PC-3 (cell line): ENCODE results near the gene RPS6KA3. TPM values are rescaled to one million over a fixed set of nuclear protein-coding genes. Genes with fewer than 3 reads are reported as not detected.

Experiments used
- ATAC-seq: fragments of 200-7000 bp; cut with Tn5 transposase; 2 replicates; pipeline ENCODE4 v1.9.1; 2020; ENCODE audit warnings: mild to moderate bottlenecking, moderate library complexity
- BruUV-seq: library from RNA; stranded (reverse); fragments of 400-500 nt; replicated peaks from 2 replicates; lab custom pipeline; 2021; lab: Mats Ljungman, UMichigan
- CTCF ChIA-PET: fragments of 300-600 bp; sonication (Branson Sonifier 250); formaldehyde crosslinking; loops from one replicate; lab custom pipeline; 2022; ENCODE audit warnings: antibody characterized with exemption; lab: Charles Lee
- POLR2A ChIA-PET: fragments of 300-600 bp; sonication (Branson Sonifier 250); formaldehyde crosslinking; loops from one replicate; lab custom pipeline; 2022; ENCODE audit warnings: antibody characterized with exemption; ENCODE audit not compliant: unreplicated experiment; lab: Charles Lee
- DNase-seq: peaks from one replicate; pipeline ENCODE4 v3.0.0-alpha.2; 2015
- H2AFZ ChIP-seq: fragments of 300-600 bp; sonication (generic); 2 replicates; pipeline ENCODE4 v1.6.0; 2016; ENCODE audit warnings: antibody characterized with exemption, low read length
- H3F3A ChIP-seq: fragments of 300-600 bp; sonication (generic); one replicate; pipeline ENCODE4 v1.6.0; 2017; ENCODE audit warnings: antibody characterized with exemption, low read length, control low read depth, mild to moderate bottlenecking; ENCODE audit not compliant: unreplicated experiment
- H3K27ac ChIP-seq: fragments of 300-600 bp; sonication (generic); 2 replicates; pipeline ENCODE4 v1.5.1; 2016; ENCODE audit warnings: mild to moderate bottlenecking, low read length
- H3K27me3 ChIP-seq: fragments of 300-600 bp; sonication (generic); 2 replicates; pipeline ENCODE4 v1.6.1; 2016; ENCODE audit warnings: low read length, mixed read lengths
- H3K36me3 ChIP-seq: fragments of 300-600 bp; sonication (generic); 2 replicates; pipeline ENCODE4 v1.6.1; 2016; ENCODE audit warnings: low read depth, mixed run types, low read length, mixed read lengths
- H3K4me1 ChIP-seq: fragments of 300-600 bp; sonication (generic); 2 replicates; pipeline ENCODE4 v1.5.1; 2016; ENCODE audit warnings: low read length; ENCODE audit not compliant: insufficient read depth
- H3K4me2 ChIP-seq: fragments of 300-600 bp; sonication (generic); 2 replicates; pipeline ENCODE4 v1.6.0; 2016; ENCODE audit warnings: low read length
- H3K4me3 ChIP-seq: fragments of 300-600 bp; sonication (generic); 2 replicates; pipeline ENCODE4 v1.5.1; 2016; ENCODE audit warnings: mild to moderate bottlenecking, low read length, mixed read lengths
- H3K79me2 ChIP-seq: fragments of 300-600 bp; sonication (generic); 2 replicates; pipeline ENCODE4 v1.6.1; 2017; ENCODE audit warnings: low read length, mixed read lengths
- H3K9ac ChIP-seq: fragments of 300-600 bp; sonication (generic); 2 replicates; pipeline ENCODE4 v1.6.0; 2016; ENCODE audit warnings: mild to moderate bottlenecking, low read length
- H3K9me2 ChIP-seq: fragments of 300-600 bp; sonication (generic); replicated peaks from 2 replicates; pipeline ENCODE4 v1.6.1; 2016; ENCODE audit warnings: mixed run types, low read length, mixed read lengths
- H3K9me3 ChIP-seq: fragments of 300-600 bp; sonication (generic); 2 replicates; pipeline ENCODE4 v1.6.1; 2016; ENCODE audit warnings: low read length, mixed read lengths
- H4K20me1 ChIP-seq: fragments of 300-600 bp; sonication (generic); 2 replicates; pipeline ENCODE4 v1.6.1; 2016; ENCODE audit warnings: low read length, mixed read lengths
- CTCF ChIP-seq: fragments of 300-600 bp; sonication (generic); conservative IDR thresholded peaks from 2 replicates; pipeline ENCODE4 v1.5.1; 2017; ENCODE audit warnings: antibody characterized with exemption, low read depth, mild to moderate bottlenecking, low read length
- EZH2 ChIP-seq: fragments of 300-600 bp; sonication (generic); IDR thresholded peaks from one replicate; pipeline ENCODE4 v1.6.1; 2017; ENCODE audit warnings: antibody characterized with exemption, mild to moderate bottlenecking, low read length; ENCODE audit not compliant: unreplicated experiment
- EZH2phosphoT487 ChIP-seq: fragments of 300-600 bp; sonication (generic); IDR thresholded peaks from 2 replicates; pipeline ENCODE4 v1.6.1; 2018; ENCODE audit warnings: mild to moderate bottlenecking, antibody characterized with exemption, low read length, borderline replicate concordance
- intact Hi-C: fragments of 100-400 bp; cut with micrococcal nuclease; formaldehyde crosslinking; loops from 2 replicates; pipeline ENCODE4 v1.9.0; 2023
- total RNA-seq: library from RNA; depleted of rRNA; stranded (reverse); fragments of >200 nt; gene quantifications from 2 replicates; pipeline ENCODE4 v1.2.3, GENCODE V29; 2014

RPS6KA3 gene
- total RNA-seq, 1 experiment from 2014 or later, result 22.8 TPM

GRCh38 chrX:20267931-20268701 lies 1.4 kb upstream of the RPS6KA3 start:
- H3F3A ChIP-seq, result peaks cover 5% of the 10 kb centered on the region
- peak overlapping the region; percentile 90 for H3K4me2 ChIP-seq
- H2AFZ ChIP-seq, result peak overlapping the region; percentile 86
- no peaks in the 10 kb centered on the region for H3K9me3 ChIP-seq
- H3K36me3 ChIP-seq, result no peaks in the 10 kb centered on the region
- peaks cover 33% of the 10 kb centered on the region for H3K79me2 ChIP-seq
- BruUV-seq, result no TSS peak
- peak overlapping the region; percentile 69; the same call in 1 of the 2 replicates for H3K9ac ChIP-seq
- H3K4me1 ChIP-seq, result peaks cover 48% of the 10 kb centered on the region
- H3K9me2 ChIP-seq, result no peaks in the 10 kb centered on the region
- H3K4me3 ChIP-seq, result no peak overlapping the region
- H3K27me3 ChIP-seq, result no peaks in the 10 kb centered on the region
- intact Hi-C loops, result no loop called here
- ChIA-PET POLR2A (no interaction called here), CTCF (interaction anchor here (1.2 kb wide), 1 partner anchor 94 kb away, joined by 10 read pairs; no protein-coding TSS in a partner anchor)
- DNase-seq (no peak), ATAC-seq (no peak)
- no peak overlapping the region for H3K27ac ChIP-seq
- no peak for TF ChIP-seq EZH2
- no peak for TF ChIP-seq EZH2phosphoT487
- H4K20me1 ChIP-seq, result peaks cover 20% of the 10 kb centered on the region

GRCh38 chrX:20267607-20267930 lies 860 bp upstream of the RPS6KA3 start:
- Histone ChIP-seq H3K4me3 (peak overlapping the region; percentile 83), H3K9me2 (no peaks in the 10 kb centered on the region), H4K20me1 (peaks cover 23% of the 10 kb centered on the region), H3K36me3 (no peaks in the 10 kb centered on the region), H3K27ac (no peak overlapping the region), H2AFZ (peak overlapping the region; percentile 86), H3K9ac (peak overlapping the region; percentile 69), H3K27me3 (no peaks in the 10 kb centered on the region), H3F3A (peaks cover 5% of the 10 kb centered on the region), H3K4me2 (peak overlapping the region; percentile 90), H3K9me3 (no peaks in the 10 kb centered on the region), H3K79me2 (peaks cover 38% of the 10 kb centered on the region), H3K4me1 (peaks cover 50% of the 10 kb centered on the region)
- DNase-seq (no peak), ATAC-seq (no peak)
- POLR2A ChIA-PET, result interaction anchor here (0.6 to 0.9 kb wide), 2 partner anchors 263 to 382 kb away, joined by 3 to 11 read pairs; no protein-coding TSS in a partner anchor
- CTCF ChIA-PET, result interaction anchor here (1.2 kb wide), 1 partner anchor 95 kb away, joined by 10 read pairs; no protein-coding TSS in a partner anchor
- intact Hi-C loops, result no loop called here
- TF ChIP-seq EZH2phosphoT487, result no peak
- no peak for TF ChIP-seq CTCF
- no peak for TF ChIP-seq EZH2
- BruUV-seq, result TSS peak; percentile 59

- Histone ChIP-seq H3F3A (peaks cover 5% of the 10 kb centered on the region), H3K9ac (peak overlapping the region; percentile 93), H3K4me3 (peak overlapping the region; percentile 84), H2AFZ (peak overlapping the region; percentile 16; the same call in 1 of the 2 replicates), H3K79me2 (peaks cover 54% of the 10 kb centered on the region), H3K4me2 (peak overlapping the region; percentile 77), H3K27me3 (no peaks in the 10 kb centered on the region), H3K9me3 (no peaks in the 10 kb centered on the region), H3K9me2 (no peaks in the 10 kb centered on the region), H3K4me1 (peaks cover 51% of the 10 kb centered on the region), H4K20me1 (peaks cover 33% of the 10 kb centered on the region), H3K36me3 (no peaks in the 10 kb centered on the region), H3K27ac (peak overlapping the region; percentile 67)
- POLR2A ChIA-PET, result interaction anchor here (0.6 kb wide), 1 partner anchor 20 kb away, joined by 12 read pairs; no protein-coding TSS in a partner anchor
- intact Hi-C loops, result no loop called here
- CTCF ChIA-PET, result no interaction called here
- ATAC-seq (peak; percentile 11), DNase-seq (peak; percentile 48)
- BruUV-seq, result TSS peak; percentile 28
- TF ChIP-seq EZH2, result no peak
- TF ChIP-seq EZH2phosphoT487, result no peak
- TF ChIP-seq CTCF, result no peak
Measured at GRCh38 chrX:20265726-20266681, 705 bp downstream of the RPS6KA3 start.
